ENCODE measurements around the gene MOV10L1. TPM values are rescaled to one million over a fixed set of nuclear protein-coding genes. Genes with fewer than 3 reads are reported as not detected.

The MOV10L1 gene
- total and polyA plus RNA-seq, 9 of the 15 experiments (the other 6 are each of a cell fraction or from before 2014, with no cell fraction given) = 0.06 to 0.43 (median 0.15) TPM

GRCh38 chr22:50185375-50186087 lies 95.7 kb downstream of the MOV10L1 start, which contains the start of gene TRABD (continued):
- TF ChIP-seq GTF3C2 (IDR thresholded peaks at IDR 0.05; ENCODE audit: borderline replicate concordance, extremely low read depth, insufficient read length) = peak; percentile 94
- TF ChIP-seq TCF15 (CRISPR knock-in tag; IDR thresholded peaks at IDR 0.05) = no peak
- TF ChIP-seq TOE1 (IDR thresholded peaks at IDR 0.05; ENCODE audit: borderline replicate concordance) = 0 out of 2 replicates have a peak, but pooled peaks have one; percentile 48
- no peak for TF ChIP-seq TOE1 (CRISPR knock-in tag; IDR thresholded peaks at IDR 0.05; ENCODE audit: borderline replicate concordance, low read depth)
- TF ChIP-seq DACH1 (IDR thresholded peaks at IDR 0.05; ENCODE audit: partially characterized antibody) = no peak
- TF ChIP-seq, protein P1, sequence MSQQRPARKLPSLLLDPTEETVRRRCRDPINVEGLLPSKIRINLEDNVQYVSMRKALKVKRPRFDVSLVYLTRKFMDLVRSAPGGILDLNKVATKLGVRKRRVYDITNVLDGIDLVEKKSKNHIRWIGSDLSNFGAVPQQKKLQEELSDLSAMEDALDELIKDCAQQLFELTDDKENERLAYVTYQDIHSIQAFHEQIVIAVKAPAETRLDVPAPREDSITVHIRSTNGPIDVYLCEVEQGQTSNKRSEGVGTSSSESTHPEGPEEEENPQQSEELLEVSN (IDR thresholded peaks at IDR 0.05; ENCODE audit: borderline replicate concordance in 1 of 2, extremely low read depth in 1 of 2, insufficient read depth in 1 of 2, insufficient read length in 1 of 2, low read depth in 1 of 2, low read length in 1 of 2, poor library complexity in 1 of 2, severe bottlenecking in 1 of 2) = peak in 1 of 2 experiments; percentile 66
- TF ChIP-seq PCBP1 (IDR thresholded peaks at IDR 0.05; ENCODE audit: low read depth, low read length, poor library complexity, severe bottlenecking) = no peak
- TF ChIP-seq TEAD4 (IDR thresholded peaks at IDR 0.05; ENCODE audit: low read length) = no peak
- no peak for TF ChIP-seq TEAD4 (CRISPR knock-in tag; IDR thresholded peaks at IDR 0.05; ENCODE audit: borderline replicate concordance)
- no peak for TF ChIP-seq NR2C2 (CRISPR knock-in tag; IDR thresholded peaks at IDR 0.05)
- peak; percentile 80 for TF ChIP-seq NR2C2 (tag; IDR thresholded peaks at IDR 0.05)
- peak; percentile 34; the same call in 1 of the 2 replicates for TF ChIP-seq CXXC5 (CRISPR knock-in tag; IDR thresholded peaks at IDR 0.05)
- TF ChIP-seq PHF8 (IDR thresholded peaks at IDR 0.05; ENCODE audit: borderline replicate concordance, low read length) = peak; percentile 4; the same call in 1 of the 2 replicates
- TF ChIP-seq KDM4B (IDR thresholded peaks at IDR 0.05; ENCODE audit: borderline replicate concordance in 2 of 2, low read depth in 1 of 2) = 0 out of 4 replicates have a peak, but pooled peaks of 1 of the 2 experiments have one; percentile 21
- TF ChIP-seq THRAP3 (IDR thresholded peaks at IDR 0.05; ENCODE audit: borderline replicate concordance) = no peak
- TF ChIP-seq PPARD (CRISPR knock-in tag; IDR thresholded peaks at IDR 0.05) = no peak
- TF ChIP-seq EGR1 (conservative IDR thresholded peaks at IDR 0.05) = 0 out of 2 replicates have a peak, but pooled peaks have one; percentile 14
- TF ChIP-seq NEUROD1 (IDR thresholded peaks at IDR 0.05; ENCODE audit: borderline replicate concordance, low read depth, low read length, partially characterized antibody) = peak; percentile 32
- no peak for TF ChIP-seq ZNF384 (IDR thresholded peaks at IDR 0.05; ENCODE audit: low read depth, low read length)
- TF ChIP-seq ADNP (tag; IDR thresholded peaks at IDR 0.05) = peak; percentile 95
- peak; percentile 73 for TF ChIP-seq ZNF143 (CRISPR knock-in tag; IDR thresholded peaks at IDR 0.05)
- TF ChIP-seq TBP (optimal IDR thresholded peaks at IDR 0.05; ENCODE audit: low read depth, low read length) = no peak

Measured in K562 (cell line).